DMS153 (cell line): Measurements from ENCODE around the gene PEMT.

ENCODE experiments used
- DNase-seq: peaks from one replicate; lab custom pipeline; 2025; lab: John Stamatoyannopoulos, UW

The PEMT gene

DNA sequence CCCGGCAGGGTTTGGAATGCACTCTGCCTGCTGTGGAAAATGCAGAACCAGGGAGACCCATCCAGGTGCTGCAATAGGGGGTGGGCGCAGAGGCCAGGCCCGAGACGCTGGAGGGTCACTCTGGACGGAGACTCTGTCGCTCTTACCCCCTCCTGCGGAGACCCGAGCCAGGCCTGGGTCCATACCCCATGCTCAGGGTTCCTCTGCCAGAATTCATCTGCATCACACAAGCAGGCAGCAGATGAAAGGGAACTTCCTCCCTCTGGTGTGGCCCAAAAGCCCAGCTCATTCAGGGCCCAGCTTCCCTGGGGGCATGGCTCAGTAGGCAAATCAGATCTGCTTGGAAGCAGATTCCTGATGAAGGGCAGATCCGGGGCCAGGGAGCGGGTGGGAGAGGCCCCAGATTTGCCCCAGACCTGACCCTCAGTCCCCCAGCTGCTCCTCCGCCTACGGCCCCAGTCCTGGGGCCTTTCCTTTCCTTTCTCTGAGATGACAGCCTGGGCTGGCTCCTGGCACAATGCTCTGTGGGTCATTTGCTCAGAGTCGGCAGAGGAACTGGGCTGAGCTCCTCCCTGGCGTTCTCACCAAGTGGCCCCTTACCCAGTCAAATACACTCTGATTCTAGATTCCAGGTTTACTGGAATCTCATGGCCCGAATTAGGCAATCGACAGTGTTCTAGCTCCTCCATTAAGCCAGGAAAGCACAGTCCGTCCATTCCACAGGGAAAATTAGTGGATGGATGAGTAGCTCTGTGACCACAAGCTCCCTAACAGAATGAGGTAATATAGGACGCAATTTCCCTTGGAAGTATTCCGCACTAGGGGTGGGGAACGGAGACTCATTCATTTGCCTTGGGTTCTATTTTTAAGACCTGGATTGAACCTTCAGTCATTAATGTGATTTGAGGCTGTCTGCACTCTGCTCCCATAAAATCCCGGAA is 76.2 kb downstream of the PEMT start:
- no peak for DNase-seq

DNA sequence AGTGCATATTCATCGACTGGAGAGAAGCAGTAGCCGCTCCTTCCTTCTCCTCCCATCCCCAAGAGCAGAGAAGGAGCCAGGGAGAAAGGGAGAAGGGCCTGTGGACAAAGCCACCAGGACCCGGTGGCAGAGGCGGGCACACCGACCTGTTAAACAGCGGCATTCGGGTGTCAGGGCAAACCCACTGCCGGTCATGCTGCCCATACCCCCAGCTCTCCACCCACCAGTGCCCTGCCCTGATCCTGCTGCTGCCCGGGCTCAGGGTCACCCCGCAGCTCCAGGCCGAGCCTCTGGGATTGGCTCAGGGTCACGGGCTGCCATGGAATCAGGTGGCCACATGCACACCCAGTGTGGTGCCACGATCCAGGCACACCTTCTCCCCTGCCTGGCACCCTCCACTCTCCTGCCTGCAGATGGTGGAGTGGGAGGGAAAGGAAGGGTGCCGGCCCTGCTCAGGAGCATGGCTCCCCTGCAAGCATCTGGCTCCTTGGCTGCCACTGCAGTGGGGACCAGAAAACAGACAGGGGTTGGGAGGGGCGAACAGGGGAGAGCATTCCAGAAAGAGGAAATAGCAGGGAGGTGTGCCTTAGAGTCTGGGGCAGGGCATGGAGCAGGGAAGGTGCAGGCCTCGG is 77.0 kb downstream of the PEMT start:
- DNase-seq = no peak

GRCh38 chr17:17513626-17514025 is 77.9 kb downstream of the PEMT start:
- DNase-seq = no peak

- no peak for DNase-seq
These were observed 78.6 kb downstream of the PEMT start for GRCh38 chr17:17512866-17513265.

DNA sequence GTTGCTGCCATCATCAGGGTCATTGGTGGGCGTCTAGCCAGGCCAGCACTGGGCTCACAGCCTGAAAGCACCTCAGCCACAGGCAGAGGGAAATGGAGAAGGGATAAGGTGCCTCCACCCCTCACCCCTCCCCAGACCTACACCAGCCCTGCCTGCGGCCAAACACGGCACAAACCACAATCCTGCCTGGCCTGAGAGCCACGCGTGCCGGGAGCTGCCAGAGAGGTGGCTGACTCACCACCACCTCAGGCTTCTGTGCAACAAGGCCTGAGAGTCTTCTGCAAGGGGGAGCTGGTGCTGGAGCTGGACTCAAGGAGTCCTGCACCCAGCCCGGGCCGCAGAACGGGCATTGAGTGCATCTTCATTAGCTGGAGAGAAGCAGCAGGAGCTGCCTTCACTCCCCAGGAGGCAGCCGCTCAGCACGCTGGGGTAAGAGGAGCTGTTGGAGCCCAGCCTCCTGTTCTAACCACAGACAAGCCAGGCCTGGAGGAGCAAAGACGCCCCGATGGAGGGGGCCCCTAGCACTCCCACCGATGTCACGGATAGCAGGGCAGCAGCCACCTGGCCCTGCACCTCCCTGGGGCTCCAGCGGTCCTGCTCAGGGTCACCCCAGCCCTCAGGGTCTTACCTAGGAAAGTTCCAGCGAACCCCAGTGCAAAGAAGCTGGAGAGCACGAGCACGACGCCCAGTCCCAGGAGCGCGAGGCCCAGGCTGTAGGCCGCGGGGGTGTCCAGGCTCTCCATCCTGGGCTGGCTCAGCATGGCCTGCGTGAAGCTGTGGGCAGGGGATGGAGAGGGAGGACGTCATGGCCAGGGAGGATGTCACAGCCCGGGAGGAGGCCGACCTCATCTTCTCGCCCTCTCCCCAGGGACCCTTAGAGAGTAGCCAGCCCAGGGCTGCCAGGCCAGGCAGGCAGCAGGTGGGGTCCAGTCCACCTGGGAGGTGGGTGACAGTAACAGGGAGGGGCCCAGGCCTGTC is 79.3 kb downstream of the PEMT start:
- DNase-seq = no peak

DNA sequence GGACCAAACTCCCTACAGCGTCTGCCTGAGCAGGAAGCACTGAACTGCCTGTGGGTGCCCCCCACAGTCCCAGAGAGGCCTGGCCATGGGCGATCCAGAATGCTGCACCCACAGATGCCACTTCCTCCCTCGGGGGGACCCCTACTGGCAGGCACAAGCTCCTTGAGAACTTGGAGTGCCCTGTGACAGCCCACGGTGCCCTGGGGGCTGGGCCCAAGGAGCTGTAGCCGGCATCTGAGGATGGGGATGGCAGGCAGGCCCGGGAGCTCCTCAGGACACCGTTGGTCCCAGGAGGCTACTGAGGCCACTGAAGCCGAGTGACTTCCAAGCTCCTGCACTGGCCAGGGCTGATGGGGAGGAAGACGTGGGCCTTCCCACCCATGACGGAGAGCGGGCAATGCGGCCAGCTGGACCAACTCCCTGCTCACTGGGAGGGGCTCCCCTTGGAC is 80.2 kb downstream of the PEMT start:
- DNase-seq = no peak

DNA sequence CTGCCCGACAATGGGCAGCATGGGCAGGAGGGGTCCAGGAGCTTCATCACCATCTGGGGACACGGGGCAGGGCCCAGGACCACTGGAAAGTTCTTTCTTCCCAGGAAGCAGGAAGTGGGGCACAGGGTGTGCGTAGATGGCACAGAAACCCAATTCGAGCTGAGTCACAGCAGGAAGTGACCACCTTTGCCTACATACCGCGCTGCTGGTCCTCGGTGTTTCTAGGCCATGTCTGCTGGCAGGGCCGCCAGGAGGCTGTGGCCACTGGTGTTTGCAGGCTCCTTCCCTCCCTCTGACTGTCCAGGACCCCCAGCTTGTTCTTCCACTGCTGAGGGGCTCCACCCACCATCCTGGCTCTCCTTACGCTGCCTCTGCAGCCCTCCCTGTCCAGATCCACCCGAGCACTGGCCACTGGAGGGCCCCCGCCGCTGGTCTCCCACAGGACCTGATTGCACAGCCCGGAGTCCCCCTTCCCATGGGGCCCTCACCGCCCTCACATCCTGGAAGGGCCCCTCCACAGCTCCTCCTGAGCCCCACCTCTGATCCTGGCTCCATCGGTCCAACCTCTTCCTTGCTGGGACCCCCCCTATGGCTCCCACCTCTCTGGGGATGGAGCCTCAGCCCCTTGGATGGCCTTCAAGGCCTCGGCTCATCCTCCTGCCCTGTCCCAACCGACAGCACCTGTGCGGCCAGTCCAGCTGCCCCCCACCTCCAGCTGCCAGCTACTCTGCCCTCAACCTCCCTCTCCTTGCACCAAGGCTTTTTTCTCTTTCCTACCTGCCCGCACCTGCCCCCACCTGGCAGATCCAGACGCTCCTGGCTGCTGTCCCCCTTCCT is 80.8 kb downstream of the PEMT start:
- no peak for DNase-seq

DNA sequence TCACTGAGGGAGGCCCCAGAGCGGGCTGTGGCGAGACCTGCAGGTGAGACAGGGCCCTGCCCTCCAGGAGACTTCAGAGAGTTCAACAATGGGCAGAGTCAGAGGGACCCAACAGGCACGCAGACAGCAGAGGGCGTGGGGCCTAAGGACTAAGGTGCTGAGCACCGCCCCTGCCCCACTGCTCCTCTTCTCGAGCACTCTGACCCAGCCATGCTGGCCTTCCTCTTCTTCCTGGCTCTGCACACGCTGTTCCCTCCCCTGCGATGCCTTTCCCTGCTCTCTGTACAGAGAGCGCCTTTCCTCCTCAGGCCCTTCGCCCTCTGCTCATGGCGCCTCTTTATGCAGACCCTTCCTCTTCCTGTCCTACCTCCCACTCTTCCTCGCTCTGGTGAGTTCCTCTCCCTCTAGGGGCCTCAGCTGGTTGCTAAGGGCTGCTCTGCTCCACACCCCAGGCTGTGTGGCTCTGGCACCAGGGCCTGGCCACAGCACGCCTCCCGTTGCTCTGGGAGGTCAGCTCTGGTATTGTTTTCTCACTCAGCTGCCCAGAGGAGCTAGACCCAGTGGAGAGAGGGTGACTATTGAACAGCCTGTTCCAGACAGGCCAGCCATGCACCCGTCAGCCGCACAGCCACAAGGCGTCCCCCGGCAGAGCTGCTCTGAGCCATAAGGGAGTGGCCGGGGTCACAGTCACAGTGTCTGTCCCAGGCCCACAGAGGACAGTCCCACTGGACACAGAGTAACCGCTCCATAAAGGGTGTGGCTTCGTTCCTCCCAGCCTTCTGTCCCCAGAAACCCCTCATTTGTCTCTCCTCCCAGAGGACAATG is 81.7 kb downstream of the PEMT start:
- DNase-seq = no peak

DNA sequence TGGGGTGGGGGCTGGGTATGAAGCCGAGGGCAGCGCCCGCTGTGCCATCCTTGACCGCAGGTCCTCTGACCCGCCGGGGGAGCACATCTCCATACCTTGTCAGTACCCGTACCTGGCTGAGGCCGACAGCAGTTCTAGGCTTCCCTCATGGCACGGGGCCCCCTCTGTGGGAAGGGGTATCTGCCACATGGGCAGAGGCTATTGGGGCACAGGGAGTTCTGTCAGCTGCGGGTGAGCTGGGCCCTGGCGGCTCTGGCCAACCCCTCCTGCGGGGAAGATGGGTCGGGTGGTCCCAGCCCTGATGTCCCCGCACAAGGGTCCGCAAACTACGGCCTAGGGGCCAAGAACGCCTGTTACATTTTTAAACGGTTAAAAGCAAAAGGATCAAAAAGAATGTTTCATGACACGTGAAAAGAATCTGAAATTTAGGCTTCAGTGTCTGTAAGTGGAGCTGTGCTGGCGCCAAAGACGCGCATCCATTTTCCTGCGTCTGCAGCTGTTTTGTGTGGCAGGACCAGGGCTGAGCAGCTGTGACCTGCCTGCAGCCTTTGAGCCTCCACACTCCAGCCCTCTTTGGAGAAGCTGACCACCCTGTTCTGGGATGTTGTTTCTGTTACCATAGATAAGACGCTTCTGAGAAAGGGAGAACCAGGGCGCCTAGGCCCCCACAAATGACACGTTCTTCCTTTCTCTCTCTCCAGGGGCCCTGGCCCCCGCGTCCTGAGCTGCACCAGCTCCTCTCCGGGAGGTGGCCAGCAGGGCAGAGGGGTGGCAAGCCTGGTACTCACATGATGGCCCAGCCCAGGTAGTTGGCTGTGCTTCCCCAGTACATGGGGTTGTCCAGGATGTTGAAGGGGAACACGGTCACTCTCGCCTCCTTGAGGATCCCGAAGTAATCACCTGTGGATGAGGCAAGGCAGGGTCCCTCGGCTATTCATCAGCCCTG is 82.6 kb downstream of the PEMT start:
- DNase-seq = no peak

DNA sequence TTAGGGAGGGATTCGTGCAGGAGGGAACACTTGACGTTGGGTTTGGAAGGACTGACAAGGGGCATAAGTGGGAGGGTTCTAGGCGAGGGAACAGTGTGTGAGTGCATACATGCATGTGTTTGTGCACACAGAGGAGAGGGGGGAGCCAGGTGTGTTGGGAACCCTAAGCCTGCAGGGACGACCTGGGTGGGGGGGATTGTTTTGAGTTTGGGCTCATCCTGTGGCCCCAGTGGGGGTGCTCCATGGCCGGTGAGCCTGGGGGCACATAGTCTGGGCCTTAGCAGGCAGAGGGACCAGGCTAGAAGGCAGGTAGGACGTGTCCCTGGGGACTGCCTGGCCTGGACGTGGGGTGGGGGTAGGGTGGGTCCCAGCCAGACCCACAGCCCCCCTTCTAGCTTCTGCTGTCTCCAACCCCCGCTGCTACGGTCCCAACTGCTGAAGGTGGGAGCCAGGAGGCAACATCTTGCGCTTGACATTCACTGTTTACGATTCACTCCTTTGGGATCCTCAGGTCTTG is 83.4 kb downstream of the PEMT start:
- no peak for DNase-seq

DNA sequence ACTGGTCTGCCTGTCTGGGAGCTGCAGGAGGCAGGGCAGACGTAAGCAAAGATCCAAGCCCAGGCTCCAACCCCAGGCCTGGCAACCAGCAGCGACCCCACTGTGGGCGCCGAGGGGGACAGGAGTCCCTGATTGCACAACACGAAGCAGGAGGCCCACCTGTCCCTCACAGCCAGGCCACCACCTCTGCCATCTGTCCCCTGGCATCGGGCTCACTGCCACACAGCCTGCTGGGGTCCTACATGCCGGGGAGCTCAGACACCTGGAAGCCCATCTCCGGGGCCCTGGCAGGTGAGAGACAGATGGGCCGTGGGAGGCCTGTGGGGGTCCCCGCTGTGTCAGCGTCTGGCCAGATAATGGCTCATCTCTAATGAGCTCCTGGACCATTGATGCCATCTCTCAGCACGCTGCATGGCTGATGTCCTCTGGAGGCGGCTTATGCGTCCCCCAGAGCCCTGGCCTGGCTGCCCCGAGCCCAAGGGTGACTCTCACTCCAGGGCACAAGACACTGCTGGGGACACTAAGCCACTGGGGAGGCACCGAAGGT is 84.0 kb downstream of the PEMT start:
- DNase-seq = no peak

- no peak for DNase-seq
These were observed 84.5 kb downstream of the PEMT start for GRCh38 chr17:17506893-17507464.

DNA sequence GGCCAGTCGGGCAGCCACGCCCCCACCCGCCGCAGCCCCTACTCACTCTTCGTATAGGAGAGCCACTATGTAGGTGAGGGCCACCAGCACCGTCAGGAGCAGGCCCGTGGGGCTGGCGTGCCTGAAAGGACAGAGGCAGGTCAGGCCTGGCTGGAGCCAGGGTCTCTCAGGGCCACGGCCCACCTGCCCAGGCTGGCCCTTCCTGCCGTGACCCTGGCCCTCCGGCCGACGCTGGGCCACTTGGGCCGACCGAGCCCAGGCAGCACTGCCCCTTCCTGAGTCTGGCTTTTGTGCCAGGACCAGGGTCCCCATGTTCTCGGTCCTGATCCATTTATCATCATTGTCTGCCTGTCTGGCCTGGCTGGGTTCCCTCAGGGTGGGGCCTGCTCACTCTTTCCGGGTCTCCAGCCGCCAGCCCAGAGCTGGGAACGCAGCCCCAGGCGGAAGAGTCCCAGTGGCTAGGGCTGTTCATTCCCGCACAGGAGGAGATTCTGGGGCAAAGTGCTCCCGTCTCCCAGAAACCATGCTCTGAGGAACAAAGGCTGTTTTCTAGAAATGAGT is 85.2 kb downstream of the PEMT start:
- DNase-seq = no peak

DNA sequence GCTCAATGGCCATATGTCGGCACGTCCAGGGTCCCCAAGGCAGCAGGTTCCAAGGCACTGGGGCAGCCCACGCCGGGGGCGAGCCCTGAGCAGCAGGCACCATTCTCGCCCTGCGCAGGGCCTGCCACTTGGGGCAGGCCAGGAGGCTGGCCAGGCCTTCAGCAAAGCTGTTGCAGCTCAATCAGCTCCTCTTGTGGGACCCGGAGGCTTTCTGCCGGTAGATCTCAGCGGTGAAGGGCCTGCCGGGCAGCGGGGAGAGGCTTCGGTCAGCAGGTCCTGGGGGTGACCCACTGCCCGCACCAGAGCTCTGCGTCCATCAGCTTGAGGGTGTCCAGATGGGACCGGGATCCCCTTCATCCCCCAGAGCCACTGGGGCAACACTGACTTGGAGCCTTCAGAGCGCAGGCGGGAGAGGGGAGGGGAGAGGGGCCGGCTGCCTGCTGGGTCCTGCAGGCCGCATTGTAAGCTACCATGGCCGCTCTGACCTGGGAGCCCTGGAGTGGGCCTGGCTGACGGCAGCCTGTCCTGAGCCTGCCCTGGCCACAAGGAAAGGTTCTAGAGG is 85.8 kb downstream of the PEMT start:
- no peak for DNase-seq

DNA sequence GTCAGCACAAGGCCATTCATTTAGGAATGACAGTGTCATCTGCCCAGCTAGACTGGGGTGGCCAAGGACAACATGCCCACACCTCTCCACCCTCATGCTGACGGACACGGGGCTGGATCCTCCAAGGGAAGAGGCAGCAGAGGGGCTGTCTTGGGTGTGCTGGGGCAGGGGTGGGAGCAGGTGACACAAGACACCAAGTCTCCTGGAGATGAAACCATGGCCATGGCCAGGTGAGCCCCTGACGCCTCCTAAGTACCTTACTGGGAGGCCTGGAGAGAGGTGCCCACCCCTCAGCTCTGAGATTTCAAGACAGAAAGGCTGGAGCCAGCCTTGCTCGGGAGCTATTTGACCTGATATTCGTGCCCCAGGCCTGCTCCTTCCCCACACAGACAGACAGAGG is 86.4 kb downstream of the PEMT start:
- DNase-seq = no peak

DNA sequence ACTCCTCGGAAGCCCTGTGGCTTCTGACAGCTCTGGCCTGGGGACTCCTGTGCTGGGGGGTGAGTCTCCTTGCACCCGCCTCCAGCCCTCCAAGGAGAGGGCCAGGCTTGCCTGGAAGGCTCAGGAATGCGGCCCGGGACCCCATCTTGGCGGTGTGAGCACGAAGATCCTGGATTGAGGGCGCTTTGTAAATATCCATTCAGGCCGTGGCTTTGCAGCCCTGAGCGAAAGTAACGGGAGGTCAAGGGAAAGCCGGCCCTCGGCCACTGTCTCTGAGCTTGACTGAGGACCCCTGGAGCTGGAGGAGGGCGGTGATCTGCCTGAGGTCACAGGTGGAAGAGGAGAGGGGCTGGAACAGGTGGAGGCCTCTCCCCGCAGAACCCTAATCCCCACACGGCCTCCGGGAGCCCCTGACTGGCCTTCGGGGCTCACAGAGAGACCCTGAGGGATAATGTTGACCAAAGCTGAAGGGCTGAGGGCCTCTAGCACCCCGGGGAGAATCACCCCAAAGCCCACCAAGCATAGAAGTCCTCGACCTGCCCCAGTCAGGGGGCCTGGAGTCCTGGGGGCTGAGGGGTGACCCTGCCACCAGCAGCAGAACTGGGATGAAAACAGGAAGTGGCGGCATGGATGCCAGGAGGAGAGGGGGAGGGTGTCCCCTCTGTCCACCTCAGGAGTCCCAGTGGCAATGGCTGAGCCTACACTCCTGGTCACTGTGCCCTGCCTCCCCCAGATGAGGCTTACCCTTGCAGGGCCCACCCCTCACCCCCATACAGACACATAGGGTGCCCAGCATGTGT is 87.0 kb downstream of the PEMT start:
- DNase-seq = no peak
